ENCODE results near the gene RMDN3. TPM values are rescaled to one million over a fixed set of nuclear protein-coding genes. Genes with fewer than 3 reads are reported as not detected.

Gene RMDN3
- total and polyA plus RNA-seq, 2 of the 13 experiments (the other 11 are each of a cell fraction or from before 2014, with no cell fraction given) = 16.8 to 19.5 TPM

GRCh38 chr15:40694688-40695468, 60.2 kb downstream of the RMDN3 start, which contains the start of gene RAD51 (continued):
- TF ChIP-seq ZXDC (CRISPR knock-in tag; IDR thresholded peaks at IDR 0.05) = no peak
- no peak for TF ChIP-seq ZNF660 (CRISPR knock-in tag; IDR thresholded peaks at IDR 0.05; ENCODE audit: borderline replicate concordance, low read depth)
- no peak for TF ChIP-seq MBNL3 (CRISPR knock-in tag; conservative IDR thresholded peaks at IDR 0.05)
- peak; percentile 90 for TF ChIP-seq NAIF1 (CRISPR knock-in tag; IDR thresholded peaks at IDR 0.05; ENCODE audit: borderline replicate concordance)
- TF ChIP-seq ADNP (CRISPR knock-in tag; IDR thresholded peaks at IDR 0.05) = no peak
- peak; percentile 84; the same call in 1 of the 2 replicates for TF ChIP-seq RFXANK (CRISPR knock-in tag; IDR thresholded peaks at IDR 0.05)
- TF ChIP-seq ZBTB7A (CRISPR knock-in tag; IDR thresholded peaks at IDR 0.05) = peak; percentile 39; the same call in 1 of the 2 replicates
- TF ChIP-seq MTA1 (CRISPR knock-in tag; IDR thresholded peaks at IDR 0.05; ENCODE audit: borderline replicate concordance) = no peak; the same call in 1 of the 2 replicates
- no peak for TF ChIP-seq ZNF674 (CRISPR knock-in tag; IDR thresholded peaks at IDR 0.05; ENCODE audit: low read depth)
- TF ChIP-seq GABPB1 (CRISPR knock-in tag; IDR thresholded peaks at IDR 0.05) = peak; percentile 90
- peak; percentile 23; the same call in 1 of the 2 replicates for TF ChIP-seq DR1 (CRISPR knock-in tag; IDR thresholded peaks at IDR 0.05)
- peak; percentile 77 for TF ChIP-seq ZNF563 (CRISPR knock-in tag; IDR thresholded peaks at IDR 0.05)
- no peak for TF ChIP-seq USF2 (IDR thresholded peaks at IDR 0.05; ENCODE audit: low read depth, low read length)
- TF ChIP-seq USF2 (CRISPR knock-in tag; IDR thresholded peaks at IDR 0.05; ENCODE audit: borderline replicate concordance) = 0 out of 2 replicates have a peak, but pooled peaks have one; percentile 23
- TF ChIP-seq BORCS8-MEF2B (CRISPR knock-in tag; IDR thresholded peaks at IDR 0.05) = no peak; the same call in 1 of the 2 replicates
- no peak for TF ChIP-seq ZNF816 (CRISPR knock-in tag; IDR thresholded peaks at IDR 0.05; ENCODE audit: borderline replicate concordance)
- TF ChIP-seq ZNF720 (CRISPR knock-in tag; IDR thresholded peaks at IDR 0.05) = no peak; the same call in 1 of the 2 replicates
- TF ChIP-seq STAT6 (CRISPR knock-in tag; IDR thresholded peaks at IDR 0.05; ENCODE audit: borderline replicate concordance) = no peak
- TF ChIP-seq FOXC1 (CRISPR knock-in tag; IDR thresholded peaks at IDR 0.05; ENCODE audit: borderline replicate concordance) = no peak; the same call in 1 of the 2 replicates
- TF ChIP-seq PTBP1 (IDR thresholded peaks at IDR 0.05; ENCODE audit: low read depth, low read length, poor library complexity, severe bottlenecking) = no peak
- TF ChIP-seq ZNF44 (CRISPR knock-in tag; IDR thresholded peaks at IDR 0.05) = no peak
- TF ChIP-seq SOX6 (IDR thresholded peaks at IDR 0.05) = no peak
- peak; percentile 48; the same call in 1 of the 2 replicates for TF ChIP-seq SOX6 (CRISPR knock-in tag; IDR thresholded peaks at IDR 0.05)

Measured in HepG2 (cell line).